ENCODE measurements around the gene KTN1.

- TF ChIP-seq, protein P1, sequence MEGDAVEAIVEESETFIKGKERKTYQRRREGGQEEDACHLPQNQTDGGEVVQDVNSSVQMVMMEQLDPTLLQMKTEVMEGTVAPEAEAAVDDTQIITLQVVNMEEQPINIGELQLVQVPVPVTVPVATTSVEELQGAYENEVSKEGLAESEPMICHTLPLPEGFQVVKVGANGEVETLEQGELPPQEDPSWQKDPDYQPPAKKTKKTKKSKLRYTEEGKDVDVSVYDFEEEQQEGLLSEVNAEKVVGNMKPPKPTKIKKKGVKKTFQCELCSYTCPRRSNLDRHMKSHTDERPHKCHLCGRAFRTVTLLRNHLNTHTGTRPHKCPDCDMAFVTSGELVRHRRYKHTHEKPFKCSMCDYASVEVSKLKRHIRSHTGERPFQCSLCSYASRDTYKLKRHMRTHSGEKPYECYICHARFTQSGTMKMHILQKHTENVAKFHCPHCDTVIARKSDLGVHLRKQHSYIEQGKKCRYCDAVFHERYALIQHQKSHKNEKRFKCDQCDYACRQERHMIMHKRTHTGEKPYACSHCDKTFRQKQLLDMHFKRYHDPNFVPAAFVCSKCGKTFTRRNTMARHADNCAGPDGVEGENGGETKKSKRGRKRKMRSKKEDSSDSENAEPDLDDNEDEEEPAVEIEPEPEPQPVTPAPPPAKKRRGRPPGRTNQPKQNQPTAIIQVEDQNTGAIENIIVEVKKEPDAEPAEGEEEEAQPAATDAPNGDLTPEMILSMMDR (IDR thresholded peaks at IDR 0.05), result no peak
- TF ChIP-seq POLR2A (IDR thresholded peaks at IDR 0.05), result no peak
These were observed 34.2 kb upstream of the KTN1 start for GRCh38 chr14:55545779-55546178.
